GM23338 (cell line): ENCODE data around the gene PCDH1. TPM values are rescaled to one million over a fixed set of nuclear protein-coding genes. Genes with fewer than 3 reads are reported as not detected.

Experiments
- ATAC-seq: fragments of 200-7000 bp; cut with Tn5 transposase; 3 replicates; pipeline ENCODE4 v1.9.1; 2020
- DNase-seq: peaks from one replicate; pipeline ENCODE4 v3.0.0-alpha.2; 2015; ENCODE audit warnings: low spot score
- H2AFZ ChIP-seq: fragments of 200-600 bp; sonication (generic); 2 replicates; pipeline ENCODE4 v1.8.0; 2016; ENCODE audit warnings: antibody characterized with exemption, mild to moderate bottlenecking, moderate library complexity
- H3F3A ChIP-seq: fragments of 200-600 bp; sonication (generic); replicated peaks from 2 replicates; pipeline ENCODE4 v1.8.0; 2017; ENCODE audit warnings: antibody characterized with exemption, mixed run types, low read depth
- H3K27ac ChIP-seq: fragments of 200-600 bp; sonication (generic); 2 replicates; pipeline ENCODE4 v1.6.1; 2016; ENCODE audit warnings: low read depth
- H3K27me3 ChIP-seq: fragments of 200-600 bp; sonication (generic); 2 replicates; pipeline ENCODE4 v1.8.0; 2016; ENCODE audit warnings: mild to moderate bottlenecking, mixed run types, moderate library complexity; ENCODE audit not compliant: insufficient read depth
- H3K36me3 ChIP-seq: fragments of 200-600 bp; sonication (generic); 2 replicates; pipeline ENCODE4 v1.8.0; 2016; ENCODE audit warnings: mild to moderate bottlenecking; ENCODE audit not compliant: insufficient read depth
- H3K4me1 ChIP-seq: fragments of 200-600 bp; sonication (generic); 2 replicates; pipeline ENCODE4 v1.8.0; 2016; ENCODE audit warnings: mild to moderate bottlenecking, moderate library complexity; ENCODE audit not compliant: insufficient read depth
- H3K4me2 ChIP-seq: fragments of 200-600 bp; sonication (generic); 2 replicates; pipeline ENCODE4 v1.7.1; 2017; ENCODE audit warnings: mixed run types
- H3K4me3 ChIP-seq: fragments of 200-600 bp; sonication (generic); 2 replicates; pipeline ENCODE4 v1.6.1; 2016; ENCODE audit warnings: mixed run types
- H3K79me2 ChIP-seq: fragments of 200-600 bp; sonication (generic); replicated peaks from 2 replicates; pipeline ENCODE4 v1.8.0; 2017; ENCODE audit warnings: mild to moderate bottlenecking; ENCODE audit not compliant: insufficient read depth
- H3K9me2 ChIP-seq: fragments of 200-600 bp; sonication (generic); 2 replicates; pipeline ENCODE4 v1.8.0; 2017; ENCODE audit not compliant: insufficient read depth
- H4K20me1 ChIP-seq: fragments of 200-600 bp; sonication (generic); replicated peaks from 2 replicates; pipeline ENCODE4 v1.8.0; 2017; ENCODE audit warnings: mild to moderate bottlenecking; ENCODE audit not compliant: insufficient read depth
- H3K27ac Mint-ChIP-seq: 2 replicates; pipeline ENCODE4 v1.8.0; 2020; ENCODE audit warnings: inconsistent platforms, mild to moderate bottlenecking, moderate library complexity, mixed read lengths
- H3K27me3 Mint-ChIP-seq: 3 replicates; pipeline ENCODE4 v1.8.0; 2022; ENCODE audit warnings: low read depth, mild to moderate bottlenecking, moderate library complexity, mixed read lengths, inconsistent platforms; ENCODE audit not compliant: insufficient read depth, poor library complexity
- H3K36me3 Mint-ChIP-seq: 3 replicates; pipeline ENCODE4 v1.8.0; 2021; ENCODE audit warnings: low read depth, mild to moderate bottlenecking, inconsistent platforms, moderate library complexity, mixed read lengths
- H3K4me1 Mint-ChIP-seq: 3 replicates; pipeline ENCODE4 v1.8.0; 2020; ENCODE audit warnings: mild to moderate bottlenecking, inconsistent platforms, mixed read lengths
- H3K4me3 Mint-ChIP-seq: 3 replicates; pipeline ENCODE4 v1.8.0; 2021; ENCODE audit warnings: moderate library complexity, mild to moderate bottlenecking, inconsistent platforms, mixed read lengths
- H3K9me3 Mint-ChIP-seq: 3 replicates; pipeline ENCODE4 v1.8.0; 2020; ENCODE audit warnings: moderate library complexity, mild to moderate bottlenecking, inconsistent platforms, mixed read lengths
- CREB1 ChIP-seq: fragments of 250-450 bp; sonication (Bioruptor Pico); IDR thresholded peaks from 2 replicates; pipeline ENCODE4 v1.5.0; 2020; ENCODE audit warnings: low read depth, mild to moderate bottlenecking, moderate library complexity
- EZH2 ChIP-seq: fragments of 200-600 bp; sonication (generic); IDR thresholded peaks from one replicate; pipeline ENCODE4 v1.8.0; 2017; ENCODE audit warnings: antibody characterized with exemption, mild to moderate bottlenecking, low read depth; ENCODE audit not compliant: unreplicated experiment
- EZH2phosphoT487 ChIP-seq: fragments of 200-600 bp; sonication (generic); IDR thresholded peaks from one replicate; pipeline ENCODE4 v1.8.1; 2018; ENCODE audit warnings: antibody characterized with exemption; ENCODE audit not compliant: unreplicated experiment
- JUNB ChIP-seq: IDR thresholded peaks from one replicate; pipeline ENCODE4 v1.6.1; 2016; ENCODE audit warnings: antibody characterized with exemption; ENCODE audit not compliant: unreplicated experiment
- NANOG ChIP-seq: IDR thresholded peaks from 2 replicates; pipeline ENCODE4 v1.6.1; 2016; ENCODE audit warnings: antibody characterized with exemption, borderline replicate concordance
- POLR2AphosphoS5 ChIP-seq: IDR thresholded peaks from 2 replicates; pipeline ENCODE4 v1.6.1; 2016; ENCODE audit warnings: antibody characterized with exemption, low read depth
- STAT1 ChIP-seq: IDR thresholded peaks from one replicate; pipeline ENCODE4 v1.6.1; 2016; ENCODE audit warnings: antibody characterized with exemption; ENCODE audit not compliant: unreplicated experiment
- ZNF114 ChIP-seq: fragments of 250-450 bp; sonication (Bioruptor Pico); IDR thresholded peaks from 2 replicates; pipeline ENCODE4 v1.5.0; 2020; ENCODE audit warnings: mild to moderate bottlenecking, moderate library complexity
- ZNF331 ChIP-seq: fragments of 250-450 bp; sonication (Bioruptor Pico); IDR thresholded peaks from 2 replicates; pipeline ENCODE4 v1.5.0; 2020; ENCODE audit warnings: low read depth, mild to moderate bottlenecking, moderate library complexity
- polyA plus RNA-seq: library from polyadenylated mRNA; unstranded; fragments of >200 nt; fragmentation: Nextera tagmentation; extraction: Ambion mirVana; gene quantifications from 2 replicates; pipeline ENCODE4 v1.2.1, GENCODE V29; 2016
- total RNA-seq: library from RNA; depleted of rRNA; stranded (reverse); fragments of >200 nt; shearing (Covaris generic); gene quantifications from 2 replicates; pipeline ENCODE4 v1.2.3, GENCODE V29; 2014
- TF ChIP-seq, protein P1 (sequence below): IDR thresholded peaks from one replicate; pipeline ENCODE4 v1.6.1; 2018; ENCODE audit warnings: antibody characterized with exemption; ENCODE audit not compliant: unreplicated experiment
- TF ChIP-seq, protein P2 (sequence below): IDR thresholded peaks from 2 replicates; pipeline ENCODE4 v1.6.1; 2016; ENCODE audit warnings: antibody characterized with exemption
- TF ChIP-seq, protein P3 (sequence below): fragments of 250-450 bp; sonication (Bioruptor Pico); IDR thresholded peaks from 2 replicates; pipeline ENCODE4 v1.5.0; 2020; ENCODE audit warnings: mild to moderate bottlenecking, moderate library complexity
- TF ChIP-seq, protein P4 (sequence below), 2 experiments: fragments of 200-600 bp in 1 of 2; sonication (generic) in 1 of 2; conservative IDR thresholded peaks; 2 replicates each; pipeline versions ENCODE4 v1.5.1 to v1.6.1; 2016 to 2017; ENCODE audit warnings: antibody characterized with exemption in 2 of 2, low read depth in 2 of 2, mild to moderate bottlenecking in 2 of 2, moderate library complexity in 1 of 2

The PCDH1 gene
- total and polyA plus RNA-seq, 2 experiments from 2014 or later: 26.2 to 183 TPM

DNA sequence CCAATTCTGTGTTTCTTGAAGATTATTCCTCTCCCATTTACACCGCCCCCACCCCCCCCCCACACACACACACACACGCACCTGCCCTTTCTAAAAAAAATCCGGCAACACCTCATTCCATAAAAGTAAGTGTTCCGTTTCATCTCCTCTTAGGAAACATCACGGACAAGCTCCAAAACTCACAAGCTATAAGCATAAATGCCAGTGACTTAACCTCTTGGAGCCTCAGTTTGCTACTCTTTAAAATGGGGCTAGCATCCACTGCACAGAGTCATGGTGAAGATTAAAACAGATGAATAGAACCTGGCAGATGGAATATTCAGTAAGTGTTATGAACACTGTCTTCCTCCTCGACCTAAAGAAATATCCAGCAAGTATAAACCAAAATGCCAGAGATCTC lies 70.5 kb downstream of the PCDH1 start:
- no peaks in the 10 kb centered on the region for H3K27me3 ChIP-seq

More for the DNA sequence above, 70.5 kb downstream of the PCDH1 start:
- H3K4me2 ChIP-seq: 0 out of 2 replicates have a peak overlapping the region, but pooled peaks have one; percentile 56
- no peaks in the 10 kb centered on the region for H3K9me2 ChIP-seq
- Mint-ChIP-seq H3K36me3 (no peaks in the 10 kb centered on the region), H3K9me3 (no peaks in the 10 kb centered on the region), H3K27ac (no peak overlapping the region), H3K27me3 (peaks cover 19% of the 10 kb centered on the region), H3K4me3 (no peak overlapping the region), H3K4me1 (peaks cover 86% of the 10 kb centered on the region)
- H3F3A ChIP-seq: peaks cover 14% of the 10 kb centered on the region; the same call in 1 of the 2 replicates
- no peak overlapping the region for H3K4me3 ChIP-seq
- no peak for DNase-seq
- no peaks in the 10 kb centered on the region for H3K36me3 ChIP-seq
- H4K20me1 ChIP-seq: no peaks in the 10 kb centered on the region
- no peak for TF ChIP-seq EZH2phosphoT487
- no peak for TF ChIP-seq ZNF114 (CRISPR knock-in tag)
- no peak for TF ChIP-seq JUNB
- TF ChIP-seq EZH2: no peak
- no peak for TF ChIP-seq POLR2AphosphoS5
- TF ChIP-seq STAT1: no peak
- TF ChIP-seq CREB1: no peak
- no peak for TF ChIP-seq NANOG
- TF ChIP-seq, protein P1, sequence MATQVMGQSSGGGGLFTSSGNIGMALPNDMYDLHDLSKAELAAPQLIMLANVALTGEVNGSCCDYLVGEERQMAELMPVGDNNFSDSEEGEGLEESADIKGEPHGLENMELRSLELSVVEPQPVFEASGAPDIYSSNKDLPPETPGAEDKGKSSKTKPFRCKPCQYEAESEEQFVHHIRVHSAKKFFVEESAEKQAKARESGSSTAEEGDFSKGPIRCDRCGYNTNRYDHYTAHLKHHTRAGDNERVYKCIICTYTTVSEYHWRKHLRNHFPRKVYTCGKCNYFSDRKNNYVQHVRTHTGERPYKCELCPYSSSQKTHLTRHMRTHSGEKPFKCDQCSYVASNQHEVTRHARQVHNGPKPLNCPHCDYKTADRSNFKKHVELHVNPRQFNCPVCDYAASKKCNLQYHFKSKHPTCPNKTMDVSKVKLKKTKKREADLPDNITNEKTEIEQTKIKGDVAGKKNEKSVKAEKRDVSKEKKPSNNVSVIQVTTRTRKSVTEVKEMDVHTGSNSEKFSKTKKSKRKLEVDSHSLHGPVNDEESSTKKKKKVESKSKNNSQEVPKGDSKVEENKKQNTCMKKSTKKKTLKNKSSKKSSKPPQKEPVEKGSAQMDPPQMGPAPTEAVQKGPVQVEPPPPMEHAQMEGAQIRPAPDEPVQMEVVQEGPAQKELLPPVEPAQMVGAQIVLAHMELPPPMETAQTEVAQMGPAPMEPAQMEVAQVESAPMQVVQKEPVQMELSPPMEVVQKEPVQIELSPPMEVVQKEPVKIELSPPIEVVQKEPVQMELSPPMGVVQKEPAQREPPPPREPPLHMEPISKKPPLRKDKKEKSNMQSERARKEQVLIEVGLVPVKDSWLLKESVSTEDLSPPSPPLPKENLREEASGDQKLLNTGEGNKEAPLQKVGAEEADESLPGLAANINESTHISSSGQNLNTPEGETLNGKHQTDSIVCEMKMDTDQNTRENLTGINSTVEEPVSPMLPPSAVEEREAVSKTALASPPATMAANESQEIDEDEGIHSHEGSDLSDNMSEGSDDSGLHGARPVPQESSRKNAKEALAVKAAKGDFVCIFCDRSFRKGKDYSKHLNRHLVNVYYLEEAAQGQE: no peak
- TF ChIP-seq, protein P2, sequence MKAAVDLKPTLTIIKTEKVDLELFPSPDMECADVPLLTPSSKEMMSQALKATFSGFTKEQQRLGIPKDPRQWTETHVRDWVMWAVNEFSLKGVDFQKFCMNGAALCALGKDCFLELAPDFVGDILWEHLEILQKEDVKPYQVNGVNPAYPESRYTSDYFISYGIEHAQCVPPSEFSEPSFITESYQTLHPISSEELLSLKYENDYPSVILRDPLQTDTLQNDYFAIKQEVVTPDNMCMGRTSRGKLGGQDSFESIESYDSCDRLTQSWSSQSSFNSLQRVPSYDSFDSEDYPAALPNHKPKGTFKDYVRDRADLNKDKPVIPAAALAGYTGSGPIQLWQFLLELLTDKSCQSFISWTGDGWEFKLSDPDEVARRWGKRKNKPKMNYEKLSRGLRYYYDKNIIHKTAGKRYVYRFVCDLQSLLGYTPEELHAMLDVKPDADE: no peak
- TF ChIP-seq, protein P3, sequence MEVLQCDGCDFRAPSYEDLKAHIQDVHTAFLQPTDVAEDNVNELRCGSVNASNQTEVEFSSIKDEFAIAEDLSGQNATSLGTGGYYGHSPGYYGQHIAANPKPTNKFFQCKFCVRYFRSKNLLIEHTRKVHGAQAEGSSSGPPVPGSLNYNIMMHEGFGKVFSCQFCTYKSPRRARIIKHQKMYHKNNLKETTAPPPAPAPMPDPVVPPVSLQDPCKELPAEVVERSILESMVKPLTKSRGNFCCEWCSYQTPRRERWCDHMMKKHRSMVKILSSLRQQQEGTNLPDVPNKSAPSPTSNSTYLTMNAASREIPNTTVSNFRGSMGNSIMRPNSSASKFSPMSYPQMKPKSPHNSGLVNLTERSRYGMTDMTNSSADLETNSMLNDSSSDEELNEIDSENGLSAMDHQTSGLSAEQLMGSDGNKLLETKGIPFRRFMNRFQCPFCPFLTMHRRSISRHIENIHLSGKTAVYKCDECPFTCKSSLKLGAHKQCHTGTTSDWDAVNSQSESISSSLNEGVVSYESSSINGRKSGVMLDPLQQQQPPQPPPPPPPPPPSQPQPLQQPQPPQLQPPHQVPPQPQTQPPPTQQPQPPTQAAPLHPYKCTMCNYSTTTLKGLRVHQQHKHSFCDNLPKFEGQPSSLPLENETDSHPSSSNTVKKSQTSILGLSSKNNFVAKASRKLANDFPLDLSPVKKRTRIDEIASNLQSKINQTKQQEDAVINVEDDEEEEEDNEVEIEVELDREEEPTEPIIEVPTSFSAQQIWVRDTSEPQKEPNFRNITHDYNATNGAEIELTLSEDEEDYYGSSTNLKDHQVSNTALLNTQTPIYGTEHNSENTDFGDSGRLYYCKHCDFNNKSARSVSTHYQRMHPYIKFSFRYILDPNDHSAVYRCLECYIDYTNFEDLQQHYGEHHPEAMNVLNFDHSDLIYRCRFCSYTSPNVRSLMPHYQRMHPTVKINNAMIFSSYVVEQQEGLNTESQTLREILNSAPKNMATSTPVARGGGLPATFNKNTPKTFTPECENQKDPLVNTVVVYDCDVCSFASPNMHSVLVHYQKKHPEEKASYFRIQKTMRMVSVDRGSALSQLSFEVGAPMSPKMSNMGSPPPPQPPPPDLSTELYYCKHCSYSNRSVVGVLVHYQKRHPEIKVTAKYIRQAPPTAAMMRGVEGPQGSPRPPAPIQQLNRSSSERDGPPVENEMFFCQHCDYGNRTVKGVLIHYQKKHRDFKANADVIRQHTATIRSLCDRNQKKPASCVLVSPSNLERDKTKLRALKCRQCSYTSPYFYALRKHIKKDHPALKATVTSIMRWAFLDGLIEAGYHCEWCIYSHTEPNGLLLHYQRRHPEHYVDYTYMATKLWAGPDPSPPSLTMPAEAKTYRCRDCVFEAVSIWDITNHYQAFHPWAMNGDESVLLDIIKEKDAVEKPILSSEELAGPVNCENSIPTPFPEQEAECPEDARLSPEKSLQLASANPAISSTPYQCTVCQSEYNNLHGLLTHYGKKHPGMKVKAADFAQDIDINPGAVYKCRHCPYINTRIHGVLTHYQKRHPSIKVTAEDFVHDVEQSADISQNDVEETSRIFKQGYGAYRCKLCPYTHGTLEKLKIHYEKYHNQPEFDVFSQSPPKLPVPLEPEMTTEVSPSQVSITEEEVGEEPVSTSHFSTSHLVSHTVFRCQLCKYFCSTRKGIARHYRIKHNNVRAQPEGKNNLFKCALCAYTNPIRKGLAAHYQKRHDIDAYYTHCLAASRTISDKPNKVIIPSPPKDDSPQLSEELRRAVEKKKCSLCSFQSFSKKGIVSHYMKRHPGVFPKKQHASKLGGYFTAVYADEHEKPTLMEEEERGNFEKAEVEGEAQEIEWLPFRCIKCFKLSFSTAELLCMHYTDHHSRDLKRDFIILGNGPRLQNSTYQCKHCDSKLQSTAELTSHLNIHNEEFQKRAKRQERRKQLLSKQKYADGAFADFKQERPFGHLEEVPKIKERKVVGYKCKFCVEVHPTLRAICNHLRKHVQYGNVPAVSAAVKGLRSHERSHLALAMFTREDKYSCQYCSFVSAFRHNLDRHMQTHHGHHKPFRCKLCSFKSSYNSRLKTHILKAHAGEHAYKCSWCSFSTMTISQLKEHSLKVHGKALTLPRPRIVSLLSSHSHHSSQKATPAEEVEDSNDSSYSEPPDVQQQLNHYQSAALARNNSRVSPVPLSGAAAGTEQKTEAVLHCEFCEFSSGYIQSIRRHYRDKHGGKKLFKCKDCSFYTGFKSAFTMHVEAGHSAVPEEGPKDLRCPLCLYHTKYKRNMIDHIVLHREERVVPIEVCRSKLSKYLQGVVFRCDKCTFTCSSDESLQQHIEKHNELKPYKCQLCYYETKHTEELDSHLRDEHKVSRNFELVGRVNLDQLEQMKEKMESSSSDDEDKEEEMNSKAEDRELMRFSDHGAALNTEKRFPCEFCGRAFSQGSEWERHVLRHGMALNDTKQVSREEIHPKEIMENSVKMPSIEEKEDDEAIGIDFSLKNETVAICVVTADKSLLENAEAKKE (CRISPR knock-in tag): no peak
- no peak for TF ChIP-seq ZNF331
- TF ChIP-seq, protein P4, sequence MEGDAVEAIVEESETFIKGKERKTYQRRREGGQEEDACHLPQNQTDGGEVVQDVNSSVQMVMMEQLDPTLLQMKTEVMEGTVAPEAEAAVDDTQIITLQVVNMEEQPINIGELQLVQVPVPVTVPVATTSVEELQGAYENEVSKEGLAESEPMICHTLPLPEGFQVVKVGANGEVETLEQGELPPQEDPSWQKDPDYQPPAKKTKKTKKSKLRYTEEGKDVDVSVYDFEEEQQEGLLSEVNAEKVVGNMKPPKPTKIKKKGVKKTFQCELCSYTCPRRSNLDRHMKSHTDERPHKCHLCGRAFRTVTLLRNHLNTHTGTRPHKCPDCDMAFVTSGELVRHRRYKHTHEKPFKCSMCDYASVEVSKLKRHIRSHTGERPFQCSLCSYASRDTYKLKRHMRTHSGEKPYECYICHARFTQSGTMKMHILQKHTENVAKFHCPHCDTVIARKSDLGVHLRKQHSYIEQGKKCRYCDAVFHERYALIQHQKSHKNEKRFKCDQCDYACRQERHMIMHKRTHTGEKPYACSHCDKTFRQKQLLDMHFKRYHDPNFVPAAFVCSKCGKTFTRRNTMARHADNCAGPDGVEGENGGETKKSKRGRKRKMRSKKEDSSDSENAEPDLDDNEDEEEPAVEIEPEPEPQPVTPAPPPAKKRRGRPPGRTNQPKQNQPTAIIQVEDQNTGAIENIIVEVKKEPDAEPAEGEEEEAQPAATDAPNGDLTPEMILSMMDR (conservative IDR thresholded peaks at IDR 0.05; ENCODE audit: low read depth in 2 of 2): no peak
- peaks cover 86% of the 10 kb centered on the region for H3K4me1 ChIP-seq
- no peak for ATAC-seq
- H2AFZ ChIP-seq: no peak overlapping the region
- H3K27ac ChIP-seq: no peak overlapping the region
- no peaks in the 10 kb centered on the region for H3K79me2 ChIP-seq
